NB4 (cell line): ENCODE data around the gene SCGN.

Experiments
- CTCF ChIP-seq: IDR thresholded peaks from one replicate; pipeline ENCODE4 v1.5.1; 2012; ENCODE audit warnings: low read depth, low read length
- MAX ChIP-seq: IDR thresholded peaks from 2 replicates; pipeline ENCODE4 v1.6.1; 2011; ENCODE audit warnings: low read depth, low read length
- POLR2A ChIP-seq: IDR thresholded peaks from 2 replicates; pipeline ENCODE4 v1.6.1; 2011; ENCODE audit warnings: mild to moderate bottlenecking; ENCODE audit not compliant: insufficient read length; ENCODE audit errors: extremely low read depth

GRCh38 chr6:25694366-25694765, 42.4 kb downstream of the SCGN start:
- TF ChIP-seq CTCF (no peak), POLR2A (no peak), MAX (no peak)
